HepG2 (cell line): Measurements from ENCODE around the gene LIPE. TPM values are rescaled to one million over a fixed set of nuclear protein-coding genes. Genes with fewer than 3 reads are reported as not detected.
A peak's percentile ranks its signal among the peaks of the same experiment; 100 is the strongest.

Experiments
- CENPT ChIP-seq: sonication (generic); formaldehyde crosslinking; IDR thresholded peaks from 2 replicates; pipeline ENCODE4 v1.8.0; 2022; ENCODE audit warnings: low read depth, mild to moderate bottlenecking, moderate library complexity, missing genetic modification reagents
- GTF3A ChIP-seq: sonication (generic); formaldehyde crosslinking; conservative IDR thresholded peaks from 2 replicates; pipeline ENCODE4 v1.4.0; 2020; ENCODE audit warnings: mild to moderate bottlenecking, missing genetic modification reagents
- KLF9 ChIP-seq: IDR thresholded peaks from 2 replicates; pipeline ENCODE4 v1.6.1; 2016; ENCODE audit warnings: low read depth
- MATR3 ChIP-seq: sonication (generic); formaldehyde crosslinking; IDR thresholded peaks from 2 replicates; pipeline ENCODE4 v1.4.0; 2020; ENCODE audit warnings: missing genetic modification reagents
- MTA1 ChIP-seq: sonication (generic); formaldehyde crosslinking; IDR thresholded peaks from 2 replicates; pipeline ENCODE4 v1.4.0; 2020; ENCODE audit warnings: missing genetic modification reagents, mild to moderate bottlenecking, borderline replicate concordance
- REPIN1 ChIP-seq: sonication (generic); formaldehyde crosslinking; IDR thresholded peaks from 2 replicates; pipeline ENCODE4 v1.8.0; 2022; ENCODE audit warnings: missing genetic modification reagents, low read depth, mild to moderate bottlenecking, borderline replicate concordance
- SP2 ChIP-seq: sonication (generic); formaldehyde crosslinking; IDR thresholded peaks from 2 replicates; pipeline ENCODE4 v1.5.1; 2020; ENCODE audit warnings: mild to moderate bottlenecking, missing genetic modification reagents
- SPEN ChIP-seq: sonication (generic); formaldehyde crosslinking; IDR thresholded peaks from 2 replicates; pipeline ENCODE4 v1.5.1; 2020; ENCODE audit warnings: low read depth, mild to moderate bottlenecking, missing genetic modification reagents
- TARDBP ChIP-seq: sonication (generic); formaldehyde crosslinking; IDR thresholded peaks from 2 replicates; pipeline ENCODE4 v1.8.0; 2022; ENCODE audit warnings: mild to moderate bottlenecking, missing genetic modification reagents
- ZBTB44 ChIP-seq: sonication (generic); formaldehyde crosslinking; IDR thresholded peaks from 2 replicates; pipeline ENCODE4 v1.4.0; 2020; ENCODE audit warnings: missing genetic modification reagents
- ZFP91 ChIP-seq: sonication (generic); formaldehyde crosslinking; IDR thresholded peaks from 2 replicates; pipeline ENCODE4 v1.9.0; 2022; ENCODE audit warnings: missing genetic modification reagents, mild to moderate bottlenecking, borderline replicate concordance
- ZNF234 ChIP-seq: sonication (generic); formaldehyde crosslinking; conservative IDR thresholded peaks from 2 replicates; pipeline ENCODE4 v1.5.1; 2020; ENCODE audit warnings: mild to moderate bottlenecking, missing genetic modification reagents
- ZNF318 ChIP-seq: sonication (generic); formaldehyde crosslinking; IDR thresholded peaks from 2 replicates; pipeline ENCODE4 v1.4.0; 2020; ENCODE audit warnings: mild to moderate bottlenecking, missing genetic modification reagents
- ZNF333 ChIP-seq: sonication (generic); formaldehyde crosslinking; IDR thresholded peaks from 2 replicates; pipeline ENCODE4 v1.4.0; 2020; ENCODE audit warnings: mild to moderate bottlenecking, missing genetic modification reagents, borderline replicate concordance
- ZNF354B ChIP-seq: sonication (generic); formaldehyde crosslinking; IDR thresholded peaks from 2 replicates; pipeline ENCODE4 v1.8.0; 2022; ENCODE audit warnings: mild to moderate bottlenecking, missing genetic modification reagents
- ZNF816 ChIP-seq: sonication (generic); formaldehyde crosslinking; IDR thresholded peaks from 2 replicates; pipeline ENCODE4 v1.8.0; 2022; ENCODE audit warnings: missing genetic modification reagents, mild to moderate bottlenecking, borderline replicate concordance
- polyA plus RNA-seq, 8 experiments: library from polyadenylated mRNA; depleted of rRNA in 3 of 8; stranded (reverse) in 7 of 8; unstranded in 1 of 8; fragments of >200 nt; fragmentation: Illumina TruSeq in 4 of 8; extraction: Trizol in 4 of 8; gene quantifications; 2 replicates each; pipeline versions ENCODE4 v1.2.1 to v1.2.3, GENCODE V29; 2011 to 2016; ENCODE audit warnings: low read depth in 4 of 8, missing spikeins in 1 of 8, mixed read lengths in 1 of 8; ENCODE audit not compliant: insufficient read depth in 1 of 8
- total RNA-seq, 5 experiments: library from RNA; depleted of rRNA; stranded (reverse); fragments of >200 nt; fragmentation: Illumina TruSeq; extraction: Trizol; gene quantifications; 2 replicates each; pipeline ENCODE4 v1.2.3, GENCODE V29; 2016; ENCODE audit warnings: low read depth in 1 of 5

LIPE gene
- total and polyA plus RNA-seq, 2 of the 13 experiments (the other 11 are each of a cell fraction or from before 2014, with no cell fraction given), result not detected

- 0 out of 2 replicates have a peak, but pooled peaks have one; percentile 53 for TF ChIP-seq ZNF318 (CRISPR knock-in tag)
- no peak for TF ChIP-seq SP2
- TF ChIP-seq MTA1, result peak; percentile 87; the same call in 1 of the 2 replicates
- no peak for TF ChIP-seq ZNF354B (CRISPR knock-in tag)
- TF ChIP-seq ZBTB44 (CRISPR knock-in tag), result no peak
- TF ChIP-seq GTF3A (CRISPR knock-in tag), result no peak
- TF ChIP-seq ZNF234, result no peak
- no peak for TF ChIP-seq MATR3 (CRISPR knock-in tag)
- TF ChIP-seq ZNF816 (CRISPR knock-in tag), result no peak
- peak; percentile 54 for TF ChIP-seq ZFP91 (CRISPR knock-in tag)
- 0 out of 2 replicates have a peak, but pooled peaks have one; percentile 31 for TF ChIP-seq SPEN (CRISPR knock-in tag)
- TF ChIP-seq TARDBP (CRISPR knock-in tag), result peak; percentile 47; the same call in 1 of the 2 replicates
- no peak for TF ChIP-seq KLF9 (CRISPR knock-in tag)
- TF ChIP-seq CENPT (CRISPR knock-in tag), result no peak
- TF ChIP-seq REPIN1 (CRISPR knock-in tag), result 0 out of 2 replicates have a peak, but pooled peaks have one; percentile 24
- no peak for TF ChIP-seq ZNF333 (CRISPR knock-in tag)
Measured at GRCh38 chr19:42433503-42434260, 6.5 kb upstream of the LIPE start (continued).
